ENCODE data around the gene LRRC71.
A peak's percentile ranks its signal among the peaks of the same experiment; 100 is the strongest.

LRRC71 gene

DNA sequence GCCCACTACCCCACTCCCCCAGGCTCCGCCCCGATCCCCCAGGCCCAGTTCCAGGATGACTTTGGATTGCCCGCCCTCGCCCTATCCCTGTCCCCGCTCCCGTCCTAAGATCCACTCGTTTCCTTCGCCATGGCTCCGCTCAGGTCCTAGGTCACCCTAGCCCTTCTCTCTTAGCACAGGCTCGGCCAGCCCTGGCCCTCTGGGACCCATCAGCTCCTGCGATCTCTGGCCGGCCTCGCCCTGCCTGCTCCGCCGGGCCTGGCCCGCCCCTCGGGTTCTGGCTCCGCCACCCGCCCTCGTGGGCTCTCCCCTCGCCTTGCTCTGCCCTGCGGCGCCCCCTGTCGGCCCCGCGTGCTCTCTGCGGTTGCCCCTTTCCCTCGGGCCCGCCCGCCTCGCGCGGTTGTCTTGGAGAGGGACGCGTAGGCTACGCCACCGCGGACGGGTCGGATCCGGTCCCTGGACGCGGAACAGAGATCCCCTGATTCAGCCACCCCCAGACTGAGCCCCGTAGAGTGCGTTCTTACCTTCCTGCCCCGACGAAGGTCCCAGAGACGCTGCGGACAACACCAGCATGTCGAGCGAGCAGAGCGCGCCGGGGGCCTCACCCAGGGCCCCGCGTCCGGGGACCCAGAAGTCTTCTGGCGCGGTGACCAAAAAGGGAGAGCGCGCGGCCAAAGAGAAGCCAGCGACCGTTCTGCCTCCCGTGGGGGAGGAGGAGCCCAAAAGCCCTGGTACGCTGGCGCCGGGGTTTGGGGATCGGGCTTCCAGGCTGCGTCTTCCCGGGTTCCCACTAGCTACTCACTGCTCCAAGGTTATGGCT lies at the start of gene LRRC71:
Gene LRRC71 (plus strand): TSS at position 400 of the 820 bp plus-strand sequence. CDS start 172 bp downstream, at position 572.
- DNase-seq = no peak

- no peak for DNase-seq
Observed at GRCh38 chr1:156873659-156874058, 46.8 kb upstream of the LRRC71 start.

- DNase-seq = no peak
Observed at GRCh38 chr1:156874142-156874541, 46.3 kb upstream of the LRRC71 start.

DNA sequence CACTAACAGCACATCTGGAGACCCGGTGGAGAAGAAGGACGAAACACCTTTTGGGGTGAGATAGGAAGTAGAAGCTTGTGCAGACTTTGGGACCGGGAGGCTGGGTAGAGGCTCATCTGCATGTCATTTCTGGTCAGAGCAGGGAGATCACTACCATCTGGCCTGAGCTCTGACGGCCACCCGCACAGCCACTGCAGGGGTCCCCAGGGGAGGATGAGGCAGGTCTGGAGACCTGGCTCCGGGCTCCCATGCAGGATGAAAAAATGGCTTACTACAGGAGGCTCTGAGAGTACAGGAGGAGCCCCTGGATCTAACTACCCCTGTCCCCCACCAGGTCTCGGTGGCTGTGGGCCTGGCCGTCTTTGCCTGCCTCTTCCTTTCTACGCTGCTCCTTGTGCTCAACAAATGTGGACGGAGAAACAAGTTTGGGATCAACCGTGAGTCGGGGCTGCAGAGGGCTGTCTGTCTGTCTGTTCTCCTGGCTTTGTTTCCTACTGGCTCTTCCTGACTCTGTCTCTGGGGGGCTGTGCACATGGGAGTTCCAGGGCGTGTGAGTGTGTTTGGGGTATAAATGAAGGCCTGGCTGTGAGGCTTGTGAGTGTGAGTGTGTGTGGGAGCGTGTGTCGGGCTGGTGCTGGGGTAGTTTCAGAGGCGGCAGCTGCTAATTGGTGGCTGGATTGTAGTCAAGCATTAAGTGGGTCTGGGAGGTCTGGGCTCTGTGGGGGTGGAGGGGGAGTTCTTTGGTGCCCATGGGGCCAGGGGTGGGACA lies 45.7 kb upstream of the LRRC71 start:
- peak; percentile 18 for DNase-seq

GRCh38 chr1:156875341-156875615 lies 45.2 kb upstream of the LRRC71 start:
- DNase-seq = no peak

DNA sequence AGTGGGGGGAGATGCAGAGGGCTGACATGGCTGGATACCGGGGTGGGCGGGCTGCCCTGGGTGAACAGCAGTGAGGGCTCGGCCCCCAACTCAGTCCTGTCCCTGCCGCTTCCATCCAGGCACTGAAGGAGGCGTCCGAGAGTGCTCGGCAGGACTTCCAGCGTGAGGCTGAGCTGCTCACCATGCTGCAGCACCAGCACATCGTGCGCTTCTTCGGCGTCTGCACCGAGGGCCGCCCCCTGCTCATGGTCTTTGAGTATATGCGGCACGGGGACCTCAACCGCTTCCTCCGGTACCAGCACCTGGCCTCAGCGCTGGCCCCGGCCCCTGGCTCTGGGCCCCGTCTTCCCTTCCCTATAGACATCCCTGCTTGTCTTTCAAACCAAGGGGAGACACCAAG lies 44.2 kb upstream of the LRRC71 start:
- no peak for DNase-seq

DNA sequence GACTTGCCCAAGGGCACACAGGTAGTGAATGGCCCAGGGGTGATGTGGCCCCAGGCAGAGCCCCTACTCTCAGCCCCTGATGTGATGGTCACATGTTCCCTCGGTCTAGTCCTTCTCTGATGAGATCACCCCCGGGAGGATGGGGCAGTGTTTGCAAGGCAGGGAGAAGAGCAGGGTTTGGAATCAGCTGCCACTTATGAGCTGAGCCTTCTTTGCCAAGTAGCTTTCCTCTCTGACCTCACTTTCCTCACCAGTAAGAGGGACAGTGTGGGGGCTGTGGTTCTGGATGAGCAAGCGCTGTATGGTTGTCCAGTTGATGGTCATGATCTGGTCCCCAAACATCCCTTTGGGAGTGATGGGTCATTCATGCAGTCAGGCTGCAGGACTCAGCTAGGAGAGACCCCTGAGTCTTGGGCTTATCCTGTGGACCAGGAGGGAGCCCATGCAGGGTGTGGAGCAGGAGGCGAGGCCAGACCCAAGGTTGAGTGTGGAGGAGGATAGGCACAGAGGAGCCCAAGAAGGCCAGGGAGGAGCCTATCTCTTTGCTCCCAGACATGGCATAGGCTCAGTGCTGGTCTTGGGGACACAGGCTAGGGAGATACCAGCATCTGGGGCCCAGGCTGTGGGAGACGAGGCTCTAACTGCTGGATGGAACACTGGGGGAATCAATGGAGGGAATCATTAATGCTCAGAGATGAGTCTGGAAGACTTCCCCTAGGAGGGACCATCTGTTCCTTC lies 42.8 kb upstream of the LRRC71 start:
- DNase-seq = no peak

DNA sequence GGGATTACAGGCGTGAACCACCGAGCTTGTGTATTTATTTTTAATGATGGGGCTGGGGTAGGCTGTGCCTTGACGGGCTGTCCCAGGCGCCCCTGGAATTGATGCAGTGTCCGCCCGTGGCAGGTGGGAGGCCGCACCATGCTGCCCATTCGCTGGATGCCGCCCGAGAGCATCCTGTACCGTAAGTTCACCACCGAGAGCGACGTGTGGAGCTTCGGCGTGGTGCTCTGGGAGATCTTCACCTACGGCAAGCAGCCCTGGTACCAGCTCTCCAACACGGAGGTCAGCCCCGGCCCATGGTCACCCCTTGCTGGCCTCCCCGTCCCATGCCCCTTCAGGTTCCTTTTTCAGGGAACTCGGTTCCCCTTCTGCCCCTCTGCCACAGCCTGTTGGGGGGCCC lies 40.6 kb upstream of the LRRC71 start:
- no peak for DNase-seq

DNA sequence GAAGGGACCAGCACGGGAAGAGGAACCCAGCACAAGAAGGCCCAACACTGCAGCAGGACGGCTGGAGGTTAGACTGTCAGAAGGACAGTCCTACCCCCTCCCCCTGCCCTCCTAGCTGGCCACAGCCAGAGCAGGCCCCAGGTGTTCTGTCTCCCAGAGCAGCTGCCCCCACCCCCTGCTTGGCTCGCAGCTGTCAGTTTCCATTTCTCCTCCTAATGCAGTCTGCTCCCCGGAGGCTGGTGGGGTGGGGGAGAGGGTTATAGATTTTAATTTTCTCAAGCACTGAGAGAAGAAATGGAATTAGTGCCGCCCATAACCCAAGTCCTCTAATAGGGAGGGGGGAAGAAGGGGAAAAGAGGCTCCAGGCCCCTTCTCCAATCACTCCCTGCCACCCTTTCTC lies 40.0 kb upstream of the LRRC71 start:
- no peak for DNase-seq

- no peak for DNase-seq
Observed at GRCh38 chr1:156881101-156881500, 39.3 kb upstream of the LRRC71 start.

DNA sequence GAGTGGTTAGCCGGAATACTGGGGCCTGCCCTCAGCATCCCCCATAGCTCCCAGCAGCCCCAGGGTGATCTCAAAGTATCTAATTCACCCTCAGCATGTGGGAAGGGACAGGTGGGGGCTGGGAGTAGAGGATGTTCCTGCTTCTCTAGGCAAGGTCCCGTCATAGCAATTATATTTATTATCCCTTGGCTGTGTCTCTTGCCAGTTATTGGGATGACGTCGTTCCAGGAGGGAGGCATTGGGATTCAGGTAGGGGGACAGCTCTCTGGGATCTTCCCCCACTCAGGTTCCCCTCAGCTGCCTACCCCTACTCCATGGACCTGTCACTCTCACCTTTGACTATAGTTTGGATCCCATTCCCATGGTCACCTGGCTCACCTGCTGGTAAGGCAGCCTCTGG lies 38.8 kb upstream of the LRRC71 start:
- DNase-seq = no peak

DNA sequence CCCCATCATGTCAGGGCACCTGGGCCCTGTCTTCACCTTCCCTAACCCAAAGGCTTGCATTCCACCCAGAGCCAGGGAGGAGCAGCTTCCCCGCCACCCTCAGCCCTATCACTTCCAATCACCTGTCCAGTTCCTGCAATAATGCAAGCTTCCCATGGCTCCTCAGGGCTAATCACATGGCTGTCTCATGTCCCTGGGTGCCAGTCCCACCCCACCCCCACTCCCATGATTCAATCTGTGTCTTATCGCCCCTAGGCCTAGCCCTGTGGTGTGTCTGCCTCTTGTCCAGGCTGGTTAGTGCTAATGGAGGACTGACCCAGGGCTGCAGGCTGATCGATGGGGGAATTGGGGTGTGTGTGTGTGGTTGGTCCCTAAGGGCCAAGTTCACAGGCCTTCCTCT lies 37.9 kb upstream of the LRRC71 start:
- DNase-seq = no peak

GRCh38 chr1:156883919-156884318 lies 36.5 kb upstream of the LRRC71 start:
- DNase-seq = no peak

- DNase-seq = no peak
Observed at GRCh38 chr1:156884560-156885184, 35.8 kb upstream of the LRRC71 start.

DNA sequence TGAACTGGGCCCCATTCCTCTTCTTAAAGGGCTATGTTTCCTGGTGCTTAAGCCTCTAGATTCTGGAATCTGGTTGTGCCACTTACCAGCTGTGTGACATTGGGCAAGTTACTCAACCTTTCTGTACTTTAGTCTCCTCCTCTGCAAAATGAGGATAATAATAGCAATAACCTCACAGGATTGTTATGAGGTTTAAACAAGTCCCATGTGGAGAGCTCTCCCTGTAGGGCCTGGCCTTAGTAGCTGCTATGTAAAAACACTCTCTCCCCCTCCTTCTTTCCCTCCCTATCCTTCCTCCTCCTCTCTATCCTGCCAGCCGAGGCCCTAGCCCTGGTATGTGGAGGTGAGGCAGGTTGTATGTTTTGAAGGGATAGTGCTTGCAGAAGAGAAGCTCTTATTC lies 35.1 kb upstream of the LRRC71 start:
- DNase-seq = no peak

GRCh38 chr1:156885880-156886355 lies 34.5 kb upstream of the LRRC71 start:
- no peak for DNase-seq

DNA sequence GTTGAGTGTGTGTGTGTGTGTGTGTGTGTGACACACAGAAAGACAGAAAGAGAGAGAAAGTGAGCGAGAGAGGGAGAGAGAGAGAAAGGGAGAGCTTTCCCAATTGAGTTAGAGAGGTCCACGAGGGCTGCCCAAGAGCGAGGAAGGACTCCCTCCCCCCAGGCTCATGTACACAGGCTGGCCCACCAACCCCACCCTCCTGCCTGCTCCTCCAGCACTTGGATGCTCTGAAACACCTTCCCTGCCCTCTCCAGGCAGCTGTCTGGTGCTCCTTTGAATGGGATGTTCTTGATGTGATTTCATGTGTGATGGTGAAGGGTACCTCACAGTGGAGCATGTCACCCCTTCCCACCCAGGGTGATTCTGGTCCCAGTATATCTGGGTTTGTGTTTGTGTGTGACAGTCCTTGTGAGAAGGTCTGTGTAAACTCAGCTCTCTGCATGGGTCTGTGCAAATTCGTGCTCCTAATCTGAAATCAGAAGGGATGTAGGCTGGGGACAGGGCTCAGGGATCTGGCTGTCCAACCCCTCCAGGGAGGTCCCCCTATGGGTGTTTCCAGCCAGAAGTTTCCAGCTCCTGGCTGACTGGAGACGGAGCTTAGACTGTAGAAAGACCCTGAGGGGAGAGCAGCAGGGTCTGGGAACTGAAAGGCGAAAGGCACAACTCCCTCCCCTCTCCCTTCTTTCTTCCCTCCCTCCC lies 33.7 kb upstream of the LRRC71 start:
- DNase-seq = peak; percentile 19

- DNase-seq = peak; percentile 24
Observed at GRCh38 chr1:156887317-156887716, 33.1 kb upstream of the LRRC71 start.

- peak; percentile 35 for DNase-seq
Observed at GRCh38 chr1:156887734-156888133, 32.7 kb upstream of the LRRC71 start.

DNA sequence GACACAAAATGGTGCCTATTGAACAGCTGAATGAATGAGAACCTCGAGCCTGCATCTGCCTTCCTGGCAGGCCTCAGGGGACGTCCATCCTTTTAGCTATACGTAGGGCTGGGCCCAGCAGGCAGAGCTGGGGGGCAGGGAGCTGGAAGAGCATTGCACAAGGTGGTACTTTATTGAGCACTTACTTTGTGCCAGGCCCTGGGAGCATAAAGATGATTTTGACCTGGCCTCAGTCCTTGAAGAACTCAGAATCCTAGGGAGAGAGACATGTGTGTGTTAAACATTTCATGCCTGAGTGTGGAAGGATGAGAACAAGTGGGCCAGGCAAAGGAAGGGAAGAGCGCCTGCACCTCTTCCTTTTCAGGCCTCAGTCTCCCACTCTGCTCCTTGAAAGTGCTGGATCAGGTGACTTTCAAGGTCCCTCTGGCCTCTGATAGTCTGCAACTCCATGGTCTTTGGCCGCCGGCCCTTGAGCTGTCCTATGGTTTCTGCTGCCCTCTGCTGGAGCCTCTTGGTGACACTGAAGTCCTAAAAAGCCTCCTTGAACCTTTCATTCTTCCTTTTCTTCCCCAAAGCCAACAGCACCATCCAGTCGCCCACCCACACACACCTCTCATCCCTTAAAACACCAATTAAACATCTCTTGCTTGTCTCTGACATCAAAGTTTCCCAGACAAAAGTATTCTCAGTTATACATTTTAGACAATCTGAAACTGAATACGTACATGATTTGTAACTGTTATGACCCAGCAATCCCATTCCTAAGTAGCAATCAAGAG lies 30.4 kb upstream of the LRRC71 start:
- DNase-seq = peak; percentile 80

GRCh38 chr1:156892190-156893047 lies 28.0 kb upstream of the LRRC71 start:
- DNase-seq = peak; percentile 63
